ENCODE data around the gene HNRNPUL1.

Gene HNRNPUL1

GRCh38 chr19:41355035-41355434 lies 90.9 kb downstream of the HNRNPUL1 start:
- DNase-seq: no peak

- DNase-seq: no peak
Measured at GRCh38 chr19:41355802-41356201, 91.6 kb downstream of the HNRNPUL1 start.

GRCh38 chr19:41356984-41357739 lies 93.0 kb downstream of the HNRNPUL1 start:
- DNase-seq: no peak
